Ishikawa (cell line): Measurements from ENCODE around the gene PIEZO1.

ENCODE experiments used
- CEBPB ChIP-seq: IDR thresholded peaks from 2 replicates; pipeline ENCODE4 v1.6.1; 2012
- CREB1 ChIP-seq: IDR thresholded peaks from 2 replicates; pipeline ENCODE4 v1.6.1; 2012; ENCODE audit warnings: low read depth
- EGR1 ChIP-seq: IDR thresholded peaks from 2 replicates; pipeline ENCODE4 v1.6.1; 2012
- EP300 ChIP-seq: IDR thresholded peaks from 2 replicates; pipeline ENCODE4 v1.6.1; 2012; ENCODE audit warnings: borderline replicate concordance
- FOXM1 ChIP-seq: IDR thresholded peaks from 2 replicates; pipeline ENCODE4 v1.6.1; 2012; ENCODE audit warnings: low read depth, borderline replicate concordance
- NFIC ChIP-seq: IDR thresholded peaks from 2 replicates; pipeline ENCODE4 v1.6.1; 2012
- RAD21 ChIP-seq: IDR thresholded peaks from 2 replicates; pipeline ENCODE4 v1.6.1; 2012; ENCODE audit warnings: low read depth
- TAF1 ChIP-seq: IDR thresholded peaks from 2 replicates; pipeline ENCODE4 v1.6.1; 2012; ENCODE audit warnings: low read depth, mild to moderate bottlenecking
- TCF12 ChIP-seq: IDR thresholded peaks from 2 replicates; pipeline ENCODE4 v1.6.1; 2012; ENCODE audit warnings: low read depth
- TEAD4 ChIP-seq: IDR thresholded peaks from 2 replicates; pipeline ENCODE4 v1.6.1; 2012
- YY1 ChIP-seq: IDR thresholded peaks from 2 replicates; pipeline ENCODE4 v1.6.1; 2012; ENCODE audit warnings: low read depth
- ZBTB7A ChIP-seq: IDR thresholded peaks from 2 replicates; pipeline ENCODE4 v1.6.1; 2012; ENCODE audit warnings: low read depth
- TF ChIP-seq, protein P1 (sequence below): IDR thresholded peaks from 2 replicates; pipeline ENCODE4 v1.6.1; 2012
- TF ChIP-seq, protein P2 (sequence below): IDR thresholded peaks from 2 replicates; pipeline ENCODE4 v1.6.1; 2012
- TF ChIP-seq, protein P3 (sequence below): IDR thresholded peaks from 2 replicates; pipeline ENCODE4 v1.6.1; 2012; ENCODE audit warnings: low read depth, mild to moderate bottlenecking

PIEZO1 gene

DNA sequence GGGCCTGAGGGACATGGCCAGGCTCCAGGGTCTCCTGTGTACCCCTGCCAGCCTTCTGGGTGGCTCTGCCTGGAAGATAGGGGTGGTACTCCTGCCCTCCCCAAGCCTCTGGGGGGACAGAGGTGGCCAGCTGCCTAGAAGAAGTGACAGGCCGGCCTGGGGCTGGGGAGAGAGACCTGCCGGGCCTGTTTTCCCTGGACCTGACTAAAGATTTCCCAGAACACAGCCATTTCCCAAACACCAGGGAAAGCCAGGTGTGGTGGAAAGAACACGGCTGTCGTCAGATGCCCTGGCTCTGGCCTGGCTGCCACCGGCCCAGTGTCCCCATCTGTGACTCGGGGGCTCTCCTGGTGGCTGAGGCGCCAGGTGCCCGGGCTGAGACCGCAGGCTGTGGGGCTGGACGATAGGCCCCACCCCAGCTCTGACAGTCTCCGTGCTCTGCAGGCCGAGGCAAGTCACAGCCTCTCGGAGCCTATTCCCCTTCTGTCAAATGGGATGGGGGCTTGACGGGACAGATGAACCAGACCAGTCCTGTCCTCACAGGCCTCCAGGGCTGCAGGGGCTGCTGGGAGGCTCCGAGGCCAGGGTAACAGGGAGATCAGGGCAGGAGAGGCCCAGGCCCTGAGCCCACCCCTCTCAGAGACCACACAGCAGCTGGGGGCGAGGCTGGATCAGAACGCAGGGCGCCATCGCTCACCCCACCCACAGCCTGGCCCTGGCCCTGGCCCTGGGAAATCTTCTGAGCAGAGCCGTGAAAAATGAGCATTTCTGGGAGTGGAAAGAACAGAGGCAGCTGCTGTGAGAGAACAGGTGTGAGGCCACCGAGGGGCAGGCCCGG is 45.7 kb downstream of the PIEZO1 start:
- TF ChIP-seq TCF12 (no peak), ZBTB7A (no peak), CEBPB (no peak), TEAD4 (no peak), EGR1 (no peak), NFIC (no peak), FOXM1 (no peak), YY1 (no peak)

DNA sequence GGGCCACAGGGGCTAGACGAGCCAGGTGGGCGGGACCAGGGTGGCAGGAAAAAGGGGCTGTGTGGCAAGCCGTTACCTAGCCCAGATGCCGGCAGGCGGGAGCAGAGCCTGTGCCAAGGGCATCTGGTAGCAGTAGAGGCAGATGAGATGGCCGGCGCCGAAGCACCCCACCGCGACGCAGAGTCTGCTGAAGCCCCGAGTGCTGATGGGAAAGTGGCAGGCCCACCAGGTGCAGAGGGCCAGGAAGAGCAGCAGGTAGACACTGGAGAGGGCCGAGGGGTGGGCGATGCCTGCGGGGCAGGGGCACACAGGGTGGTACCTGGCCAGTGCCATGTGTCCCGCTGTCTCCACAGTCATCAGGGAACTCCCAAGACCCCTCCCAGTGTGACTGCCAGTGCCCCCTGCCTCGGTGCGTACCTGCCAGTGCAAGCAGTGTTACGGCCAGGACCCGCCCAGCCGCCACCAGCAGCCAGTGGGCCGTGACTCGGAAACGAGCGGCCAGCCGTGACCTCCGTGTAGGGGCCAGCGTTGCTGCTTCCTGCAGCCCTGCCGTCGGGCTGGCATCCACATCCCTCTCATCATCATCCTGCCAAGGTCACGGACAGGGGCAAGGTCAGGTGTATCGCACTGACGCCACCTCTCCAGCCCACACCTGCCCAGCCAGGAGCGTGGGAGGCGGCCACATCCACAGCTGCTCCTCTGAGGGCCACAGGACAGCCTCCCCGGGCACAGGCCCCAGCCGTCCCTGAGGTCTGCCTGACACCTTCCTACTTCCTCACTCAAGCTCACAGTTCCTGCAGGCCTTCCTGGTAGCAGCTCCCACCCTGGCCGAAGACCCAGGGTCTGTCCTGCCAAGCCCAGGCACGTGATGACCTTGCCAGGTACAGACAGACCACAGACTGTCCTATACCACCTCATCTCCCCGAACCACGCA is 46.6 kb downstream of the PIEZO1 start:
- TF ChIP-seq, protein P1, sequence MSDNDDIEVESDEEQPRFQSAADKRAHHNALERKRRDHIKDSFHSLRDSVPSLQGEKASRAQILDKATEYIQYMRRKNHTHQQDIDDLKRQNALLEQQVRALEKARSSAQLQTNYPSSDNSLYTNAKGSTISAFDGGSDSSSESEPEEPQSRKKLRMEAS, result no peak
- no peak for TF ChIP-seq EGR1
- TF ChIP-seq FOXM1, result no peak
- TF ChIP-seq CREB1, result no peak
- no peak for TF ChIP-seq TEAD4
- no peak for TF ChIP-seq ZBTB7A

DNA sequence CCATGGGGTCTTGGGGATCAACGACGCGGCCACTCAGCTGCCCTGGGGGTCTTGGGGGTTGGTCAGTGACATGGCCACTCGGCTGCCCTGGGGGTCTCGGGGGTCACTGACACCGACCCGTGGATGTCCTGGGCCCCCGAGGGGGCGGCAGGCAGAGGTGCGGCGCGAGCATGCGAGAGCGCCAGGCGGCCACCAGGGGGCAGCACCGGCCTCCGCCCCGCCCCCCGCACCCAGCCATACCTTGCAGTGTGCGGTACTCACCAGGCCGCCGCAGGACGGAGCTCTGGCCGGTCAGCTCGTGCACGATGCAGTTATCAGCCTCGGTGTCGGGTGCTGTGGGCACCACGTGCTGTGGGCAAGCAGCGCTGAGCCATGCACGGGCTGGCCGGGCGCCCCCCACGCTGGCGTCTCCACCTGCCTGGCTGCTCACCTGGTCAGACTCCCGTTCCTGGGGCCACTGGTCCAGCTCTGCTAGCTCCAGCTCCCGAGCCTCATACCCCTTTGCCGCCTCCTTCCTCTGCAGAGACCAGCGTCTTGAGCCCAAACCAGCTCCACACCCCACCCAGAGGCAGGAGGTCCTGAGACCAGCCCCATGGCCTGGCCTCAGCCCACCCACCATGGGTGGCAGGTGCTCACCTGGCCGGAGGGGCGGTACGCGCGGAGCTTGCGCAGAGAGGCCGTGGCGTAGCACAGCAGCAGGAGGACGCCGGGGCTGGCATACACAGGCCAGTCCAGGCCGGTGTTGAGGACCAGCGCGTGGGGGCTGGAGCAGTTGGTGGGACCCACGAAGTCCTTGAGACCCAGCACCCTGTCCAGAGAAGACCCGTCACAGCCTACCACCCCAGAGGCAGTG is 47.5 kb downstream of the PIEZO1 start:
- TF ChIP-seq RAD21 (peak; percentile 71), NFIC (no peak), YY1 (no peak), ZBTB7A (peak; percentile 81; the same call in 1 of the 2 replicates), EP300 (no peak), TCF12 (0 out of 2 replicates have a peak, but pooled peaks have one; percentile 39), TEAD4 (peak; percentile 44), CEBPB (no peak), FOXM1 (no peak)
- TF ChIP-seq, protein P2, sequence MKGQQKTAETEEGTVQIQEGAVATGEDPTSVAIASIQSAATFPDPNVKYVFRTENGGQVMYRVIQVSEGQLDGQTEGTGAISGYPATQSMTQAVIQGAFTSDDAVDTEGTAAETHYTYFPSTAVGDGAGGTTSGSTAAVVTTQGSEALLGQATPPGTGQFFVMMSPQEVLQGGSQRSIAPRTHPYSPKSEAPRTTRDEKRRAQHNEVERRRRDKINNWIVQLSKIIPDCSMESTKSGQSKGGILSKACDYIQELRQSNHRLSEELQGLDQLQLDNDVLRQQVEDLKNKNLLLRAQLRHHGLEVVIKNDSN, result peak; percentile 71
- TF ChIP-seq, protein P3, sequence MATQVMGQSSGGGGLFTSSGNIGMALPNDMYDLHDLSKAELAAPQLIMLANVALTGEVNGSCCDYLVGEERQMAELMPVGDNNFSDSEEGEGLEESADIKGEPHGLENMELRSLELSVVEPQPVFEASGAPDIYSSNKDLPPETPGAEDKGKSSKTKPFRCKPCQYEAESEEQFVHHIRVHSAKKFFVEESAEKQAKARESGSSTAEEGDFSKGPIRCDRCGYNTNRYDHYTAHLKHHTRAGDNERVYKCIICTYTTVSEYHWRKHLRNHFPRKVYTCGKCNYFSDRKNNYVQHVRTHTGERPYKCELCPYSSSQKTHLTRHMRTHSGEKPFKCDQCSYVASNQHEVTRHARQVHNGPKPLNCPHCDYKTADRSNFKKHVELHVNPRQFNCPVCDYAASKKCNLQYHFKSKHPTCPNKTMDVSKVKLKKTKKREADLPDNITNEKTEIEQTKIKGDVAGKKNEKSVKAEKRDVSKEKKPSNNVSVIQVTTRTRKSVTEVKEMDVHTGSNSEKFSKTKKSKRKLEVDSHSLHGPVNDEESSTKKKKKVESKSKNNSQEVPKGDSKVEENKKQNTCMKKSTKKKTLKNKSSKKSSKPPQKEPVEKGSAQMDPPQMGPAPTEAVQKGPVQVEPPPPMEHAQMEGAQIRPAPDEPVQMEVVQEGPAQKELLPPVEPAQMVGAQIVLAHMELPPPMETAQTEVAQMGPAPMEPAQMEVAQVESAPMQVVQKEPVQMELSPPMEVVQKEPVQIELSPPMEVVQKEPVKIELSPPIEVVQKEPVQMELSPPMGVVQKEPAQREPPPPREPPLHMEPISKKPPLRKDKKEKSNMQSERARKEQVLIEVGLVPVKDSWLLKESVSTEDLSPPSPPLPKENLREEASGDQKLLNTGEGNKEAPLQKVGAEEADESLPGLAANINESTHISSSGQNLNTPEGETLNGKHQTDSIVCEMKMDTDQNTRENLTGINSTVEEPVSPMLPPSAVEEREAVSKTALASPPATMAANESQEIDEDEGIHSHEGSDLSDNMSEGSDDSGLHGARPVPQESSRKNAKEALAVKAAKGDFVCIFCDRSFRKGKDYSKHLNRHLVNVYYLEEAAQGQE, result no peak
- TF ChIP-seq, protein P1, result peak; percentile 97

DNA sequence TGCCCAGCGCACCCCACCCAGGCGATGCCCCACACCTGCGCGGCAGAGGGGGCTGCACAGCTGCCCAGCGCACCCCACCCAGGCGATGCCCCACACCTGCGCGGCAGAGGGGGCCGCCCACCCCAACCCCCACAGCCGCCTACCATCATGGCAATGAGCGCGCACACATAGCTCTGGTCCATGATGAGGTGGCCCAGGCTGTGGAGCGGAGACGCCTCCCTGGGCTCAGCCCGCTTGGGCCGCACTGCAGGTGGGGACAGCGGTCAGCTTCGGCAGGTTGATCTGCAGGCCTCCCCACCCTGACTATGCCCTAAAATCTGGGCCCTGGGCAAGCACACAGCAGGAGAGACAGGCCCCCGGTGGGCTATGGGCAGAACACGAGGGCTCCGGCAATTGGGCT is 48.5 kb downstream of the PIEZO1 start:
- no peak for TF ChIP-seq CREB1
- no peak for TF ChIP-seq YY1
- TF ChIP-seq TEAD4, result no peak
- no peak for TF ChIP-seq ZBTB7A
- no peak for TF ChIP-seq EP300
- TF ChIP-seq NFIC, result no peak
- TF ChIP-seq TAF1, result no peak
- TF ChIP-seq, protein P1, result no peak
- TF ChIP-seq TCF12, result no peak
- TF ChIP-seq RAD21, result no peak

DNA sequence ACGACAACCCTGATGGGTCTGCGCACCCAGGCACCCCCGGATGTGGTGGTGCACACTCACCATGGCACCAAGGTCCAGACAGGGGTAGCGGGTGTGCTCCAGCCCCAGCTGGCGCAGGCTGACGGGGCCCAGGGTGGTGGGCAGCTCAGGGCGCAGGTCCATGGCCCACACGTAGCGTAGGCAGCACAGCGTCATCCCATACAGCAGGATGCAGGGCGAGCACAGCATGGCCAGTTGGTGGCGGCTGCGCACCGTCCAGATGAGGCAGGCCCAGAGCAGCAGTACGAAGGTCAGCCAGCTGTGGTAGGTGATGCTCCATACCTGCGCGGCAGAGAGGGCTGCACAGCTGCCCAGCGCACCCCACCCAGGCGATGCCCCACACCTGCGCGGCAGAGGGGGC is 48.9 kb downstream of the PIEZO1 start:
- TF ChIP-seq TCF12, result no peak
- TF ChIP-seq, protein P1, result no peak
- TF ChIP-seq EGR1, result no peak
- no peak for TF ChIP-seq TEAD4
- TF ChIP-seq, protein P2, result no peak
- TF ChIP-seq TAF1, result no peak

DNA sequence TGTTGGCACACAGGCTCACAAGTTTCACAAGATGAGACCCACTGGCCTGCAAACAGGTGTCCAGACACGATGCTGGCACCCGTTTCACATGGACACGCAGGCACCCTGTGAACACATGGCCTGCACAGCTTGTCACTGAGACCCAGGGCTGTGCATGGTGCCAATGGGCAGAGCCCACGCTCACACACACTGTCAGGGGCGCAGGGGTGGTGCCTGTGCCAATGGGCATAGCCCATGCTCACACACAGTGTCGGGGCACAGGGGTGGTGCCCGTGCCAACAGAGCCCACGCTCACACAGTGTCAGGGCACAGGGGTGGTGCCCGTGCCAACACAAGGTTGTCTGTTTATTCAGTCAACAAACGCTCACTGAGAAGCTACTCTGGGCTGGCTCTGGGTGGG is 49.4 kb downstream of the PIEZO1 start:
- TF ChIP-seq RAD21 (no peak), TEAD4 (no peak), YY1 (no peak), ZBTB7A (no peak), TCF12 (no peak), FOXM1 (no peak), EGR1 (no peak), CEBPB (no peak), TAF1 (no peak), EP300 (no peak), NFIC (no peak), CREB1 (no peak)
- TF ChIP-seq, protein P1, result no peak
- TF ChIP-seq, protein P2, result no peak
- TF ChIP-seq, protein P3, result no peak
